GM12878 (cell line): ENCODE results near the gene MRPL22. TPM values are rescaled to one million over a fixed set of nuclear protein-coding genes. Genes with fewer than 3 reads are reported as not detected.
A peak's percentile ranks its signal among the peaks of the same experiment; 100 is the strongest.

Source experiments
- ATAC-seq: fragments of 200-7000 bp; cut with Tn5 transposase; 3 replicates; pipeline ENCODE4 v1.9.1; 2020; ENCODE audit warnings: mild to moderate bottlenecking, moderate library complexity
- BruUV-seq: library from RNA; stranded (reverse); fragments of 400-500 nt; replicated peaks from 2 replicates; lab custom pipeline; 2021; lab: Mats Ljungman, UMichigan
- CTCF ChIA-PET: fragments of 300-600 bp; sonication (Branson Sonifier 250); formaldehyde crosslinking; extraction: SDS; loops from one replicate; lab custom pipeline; 2021; ENCODE audit warnings: inconsistent platforms; lab: Yijun Ruan, JAX
- POLR2A ChIA-PET: fragments of 350-600 bp; formaldehyde crosslinking; extraction: SDS; loops from one replicate; lab custom pipeline; 2021; ENCODE audit warnings: inconsistent platforms; lab: Charles Lee
- RAD21 ChIA-PET: fragments of 300-600 bp; sonication (Branson Sonifier 250); formaldehyde crosslinking; loops from one replicate; lab custom pipeline; 2023; ENCODE audit warnings: antibody characterized with exemption; ENCODE audit not compliant: unreplicated experiment; lab: Charles Lee
- SMC1A ChIA-PET: fragments of 300-600 bp; sonication (Branson Sonifier 250); formaldehyde crosslinking; loops from one replicate; lab custom pipeline; 2023; ENCODE audit not compliant: unreplicated experiment, uncharacterized antibody; lab: Charles Lee
- DNase-seq: peaks from one replicate; pipeline ENCODE4 v3.0.0-alpha.2; 2011; ENCODE audit warnings: low read depth, low spot score
- FAIRE-seq: peaks from 3 replicates; lab custom pipeline; 2011; peaks lifted over from hg19 to GRCh38; lab: Jason Lieb, UNC
- H2AFZ ChIP-seq: 2 replicates; pipeline ENCODE4 v1.6.0; 2011; ENCODE audit warnings: low read depth, low read length, control low read depth; ENCODE audit not compliant: control insufficient read depth
- H3K27ac ChIP-seq: 2 replicates; pipeline ENCODE4 v1.5.1; 2011; ENCODE audit warnings: control low read depth; ENCODE audit not compliant: control insufficient read depth, insufficient read depth
- H3K27me3 ChIP-seq, 2 experiments: replicated peaks in 1 of 2; 2 replicates each; pipeline versions ENCODE4 v1.6.0 to v1.6.1; 2011; ENCODE audit warnings: low read length in 1 of 2; ENCODE audit not compliant: control insufficient read depth in 2 of 2, insufficient read depth in 2 of 2
- H3K36me3 ChIP-seq, 2 experiments: 2 replicates each; pipeline ENCODE4 v1.5.1; 2011; ENCODE audit warnings: low read length in 1 of 2; ENCODE audit not compliant: control insufficient read depth in 2 of 2, insufficient read depth in 2 of 2
- H3K4me1 ChIP-seq: 2 replicates; pipeline ENCODE4 v1.6.1; 2011; ENCODE audit warnings: mild to moderate bottlenecking, low read length, moderate library complexity, mixed read lengths; ENCODE audit not compliant: control insufficient read depth, insufficient read depth
- H3K4me2 ChIP-seq: 2 replicates; pipeline ENCODE4 v1.6.0; 2011; ENCODE audit warnings: control low read depth; ENCODE audit not compliant: control insufficient read depth, insufficient read depth
- H3K4me3 ChIP-seq: fragments of 200-600 bp; sonication (generic); 2 replicates; pipeline ENCODE4 v1.5.1; 2016
- H3K79me2 ChIP-seq: 2 replicates; pipeline ENCODE4 v1.6.0; 2011; ENCODE audit warnings: low read length; ENCODE audit not compliant: control insufficient read depth, insufficient read depth
- H3K9ac ChIP-seq: 2 replicates; pipeline ENCODE4 v1.8.0; 2011; ENCODE audit warnings: low read length, control low read depth, mixed read lengths; ENCODE audit not compliant: control insufficient read depth, insufficient read depth
- H3K9me3 ChIP-seq: replicated peaks from 3 replicates; pipeline ENCODE4 v1.5.1; 2011; ENCODE audit warnings: mild to moderate bottlenecking, low read length; ENCODE audit not compliant: control insufficient read depth, insufficient read depth
- H4K20me1 ChIP-seq: 2 replicates; pipeline ENCODE4 v1.6.0; 2011; ENCODE audit not compliant: control insufficient read depth, insufficient read depth
- RAD21 ChIP-seq: IDR thresholded peaks from 2 replicates; pipeline ENCODE4 v1.6.1; 2011; ENCODE audit warnings: mild to moderate bottlenecking, low read depth, low read length, moderate library complexity; ENCODE audit not compliant: insufficient read depth
- SKIL ChIP-seq: fragments of 450-650 bp; IDR thresholded peaks from 2 replicates; pipeline ENCODE4 v1.6.1; 2017; ENCODE audit warnings: mild to moderate bottlenecking, low read depth, inconsistent platforms; ENCODE audit not compliant: poor library complexity, severe bottlenecking
- WGBS: methylation state at CpG from one replicate; pipeline ENCODE4 v1.1.6; 2016; ENCODE audit warnings: low lambda C conversion rate; ENCODE audit not compliant: insufficient replicate concordance, insufficient coverage; ENCODE audit errors: missing lambda C conversion rate; 5-methylcytosine and 5-hydroxymethylcytosine counted together
- in situ Hi-C: fragments of 300-500 bp; cut with MboI; formaldehyde crosslinking; loops from 9 replicates; pipeline ENCODE4 v1.14.3; 2018; ENCODE audit warnings: mixed read lengths
- intact Hi-C: fragments of 100-400 bp; cut with micrococcal nuclease; formaldehyde crosslinking; loops from one replicate; pipeline ENCODE4 v1.14.2; 2022; ENCODE audit not compliant: unreplicated experiment
- polyA plus RNA-seq, 11 experiments: library from polyadenylated mRNA; depleted of rRNA in 4 of 11; unstranded in 6 of 11; stranded (reverse) in 5 of 11; fragments of >200 nt; fragmentation: Nextera tagmentation in 4 of 11; fragmentation: Illumina TruSeq in 1 of 11; extraction: Ambion mirVana in 4 of 11; extraction: Trizol in 1 of 11; gene quantifications; 1 replicate in 1 of 11; 2 replicates in 10 of 11; pipeline versions ENCODE4 v1.2.1 to v1.2.3, GENCODE V29; 2011 to 2016; ENCODE audit warnings: inconsistent platforms in 2 of 11, missing spikeins in 2 of 11, low read depth in 1 of 11
- total RNA-seq, 4 experiments: library from RNA; depleted of rRNA in 3 of 4; stranded (reverse); fragments of >200 nt in 3 of 4; fragmentation: Illumina TruSeq in 1 of 4; extraction: Trizol in 1 of 4; gene quantifications; 2 replicates each; pipeline versions ENCODE4 v1.2.1 to v1.2.3, GENCODE V29; 2013 to 2021
- TF ChIP-seq, protein P1 (sequence below), 3 experiments: IDR thresholded peaks in 2 of 3; conservative IDR thresholded peaks in 1 of 3; 2 replicates each; pipeline ENCODE4 v1.5.1; 2011; ENCODE audit warnings: low read depth in 3 of 3, low read length in 3 of 3, mild to moderate bottlenecking in 3 of 3, control low read depth in 2 of 3, moderate library complexity in 2 of 3, inconsistent platforms in 1 of 3, mixed read lengths in 1 of 3; ENCODE audit not compliant: control insufficient read depth in 2 of 3, insufficient read depth in 1 of 3; ENCODE audit errors: extremely low read depth in 1 of 3

MRPL22 gene
- total and polyA plus RNA-seq, 10 of the 15 experiments (the other 5 are each of a cell fraction or from before 2014, with no cell fraction given), result 29.7 to 318 (median 93.4) TPM

- DNase-seq, result no peak
- no peak overlapping the region for H3K27ac ChIP-seq
- H4K20me1 ChIP-seq, result no peaks in the 10 kb centered on the region
- H3K27me3 ChIP-seq, result no peaks in the 10 kb centered on the region
- no TSS peak for BruUV-seq
- H2AFZ ChIP-seq, result no peak overlapping the region
- TF ChIP-seq RAD21, result peak; percentile 42
- TF ChIP-seq SKIL, result no peak
- TF ChIP-seq, protein P1, sequence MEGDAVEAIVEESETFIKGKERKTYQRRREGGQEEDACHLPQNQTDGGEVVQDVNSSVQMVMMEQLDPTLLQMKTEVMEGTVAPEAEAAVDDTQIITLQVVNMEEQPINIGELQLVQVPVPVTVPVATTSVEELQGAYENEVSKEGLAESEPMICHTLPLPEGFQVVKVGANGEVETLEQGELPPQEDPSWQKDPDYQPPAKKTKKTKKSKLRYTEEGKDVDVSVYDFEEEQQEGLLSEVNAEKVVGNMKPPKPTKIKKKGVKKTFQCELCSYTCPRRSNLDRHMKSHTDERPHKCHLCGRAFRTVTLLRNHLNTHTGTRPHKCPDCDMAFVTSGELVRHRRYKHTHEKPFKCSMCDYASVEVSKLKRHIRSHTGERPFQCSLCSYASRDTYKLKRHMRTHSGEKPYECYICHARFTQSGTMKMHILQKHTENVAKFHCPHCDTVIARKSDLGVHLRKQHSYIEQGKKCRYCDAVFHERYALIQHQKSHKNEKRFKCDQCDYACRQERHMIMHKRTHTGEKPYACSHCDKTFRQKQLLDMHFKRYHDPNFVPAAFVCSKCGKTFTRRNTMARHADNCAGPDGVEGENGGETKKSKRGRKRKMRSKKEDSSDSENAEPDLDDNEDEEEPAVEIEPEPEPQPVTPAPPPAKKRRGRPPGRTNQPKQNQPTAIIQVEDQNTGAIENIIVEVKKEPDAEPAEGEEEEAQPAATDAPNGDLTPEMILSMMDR (IDR thresholded peaks at IDR 0.05 in 2 of 3, conservative IDR thresholded peaks at IDR 0.05 in 1 of 3; ENCODE audit: control insufficient read depth in 2 of 3, extremely low read depth in 1 of 3, insufficient read depth in 1 of 3, low read depth in 3 of 3, low read length in 3 of 3), result peak; percentile 42 to 60 (median 50)
- TF ChIP-seq, all 136 proteins: peak for 2
- Histone ChIP-seq H3K4me3 (no peak overlapping the region), H3K9ac (no peak overlapping the region), H3K9me3 (no peaks in the 10 kb centered on the region), H3K4me2 (no peak overlapping the region), H3K36me3 (peaks cover 4 to 16% of the 10 kb centered on the region in 2 experiments; a peak in 3 of 4 replicates), H3K79me2 (no peaks in the 10 kb centered on the region), H3K4me1 (no peaks in the 10 kb centered on the region; the same call in 1 of the 2 replicates)
- POLR2A ChIA-PET, result no interaction called here
- RAD21 ChIA-PET, result no interaction called here
- no peak for FAIRE-seq
- WGBS, result 57% methylated on average over 5 of the region's 5 CpGs
- SMC1A ChIA-PET, result interaction anchor here (0.6 to 1.7 kb wide), 2 partner anchors 16 to 61 kb away, joined by 3 to 4 read pairs; no protein-coding TSS in a partner anchor
- in situ Hi-C loops (no loop called here), intact Hi-C loops (no loop called here)
- CTCF ChIA-PET, result interaction anchor here (0.7 to 1.5 kb wide), 8 partner anchors 9 to 315 kb away, joined by 3 to 6 read pairs (median 3); no protein-coding TSS in a partner anchor
- peak; percentile 59 for ATAC-seq
Observed at GRCh38 chr5:154967421-154968024, 26.6 kb downstream of the MRPL22 start.
